GM10248 (cell line): Measurements from ENCODE around the gene IL16.
"Not testable (repeated sequence)": the region's sequence is repeated elsewhere in the genome, so short reads cannot be mapped to it uniquely, and the experiment has no call there.

Source experiments
- CTCF ChIA-PET: fragments of 300-600 bp; sonication (Branson Sonifier 250); formaldehyde crosslinking; extraction: SDS; loops from one replicate; lab custom pipeline; 2021; ENCODE audit warnings: antibody characterized with exemption; lab: Yijun Ruan, JAX
- POLR2A ChIA-PET: fragments of 350-650 bp; sonication (Branson Sonifier 250); formaldehyde crosslinking; extraction: SDS; loops from one replicate; lab custom pipeline; 2020; ENCODE audit warnings: antibody characterized with exemption; lab: Yijun Ruan, JAX
- DNase-seq: peaks from one replicate; pipeline ENCODE4 v3.0.0; 2012; ENCODE audit errors: extremely low spot score
- TF ChIP-seq, protein P1 (sequence below): IDR thresholded peaks from 2 replicates; pipeline ENCODE4 v1.5.1; 2012; ENCODE audit warnings: mild to moderate bottlenecking, low read depth; ENCODE audit errors: extremely low read depth, missing control alignments, control extremely low read depth

The IL16 gene

DNA sequence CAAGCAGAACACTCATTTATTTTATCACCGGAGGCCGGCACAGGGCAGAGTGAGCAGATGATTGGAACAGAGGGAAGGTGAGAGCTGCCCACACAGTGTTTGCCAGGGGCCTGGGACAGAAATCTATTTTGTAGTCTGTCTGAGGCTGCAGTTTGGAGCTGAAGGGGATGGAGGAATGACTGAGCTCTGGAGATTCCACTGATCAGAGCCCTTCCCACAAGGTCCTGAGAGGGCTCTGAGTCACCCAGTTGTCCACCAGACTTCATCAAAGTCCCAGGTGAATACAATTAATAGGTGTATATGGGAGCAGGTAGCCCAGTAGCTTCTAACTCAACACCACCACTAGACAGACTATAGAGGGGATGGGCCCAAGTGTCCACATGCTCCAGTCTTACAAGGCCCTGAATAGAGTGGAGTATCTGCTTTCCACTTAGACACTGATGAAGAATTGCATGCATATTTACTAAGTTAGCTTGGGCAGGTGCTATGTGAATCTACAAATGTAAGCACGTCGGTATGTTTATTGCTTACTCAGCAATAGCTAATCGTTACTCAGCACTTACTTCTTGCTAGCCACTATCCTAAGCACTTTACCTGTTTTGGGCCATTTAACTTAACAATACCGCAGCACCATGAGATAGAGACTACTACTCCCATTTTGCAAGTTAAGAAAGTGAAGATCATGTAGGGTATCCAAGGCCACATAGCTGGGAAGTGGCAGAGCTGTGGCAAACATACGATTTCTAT, 130.0 kb downstream of the IL16 start:
- CTCF ChIA-PET, result interaction anchor here (1.0 to 2.3 kb wide), 13 partner anchors 9 to 73 kb away, joined by 3 to 16 read pairs (median 4); no protein-coding TSS in a partner anchor
- no peak for DNase-seq
- POLR2A ChIA-PET, result no interaction called here

DNA sequence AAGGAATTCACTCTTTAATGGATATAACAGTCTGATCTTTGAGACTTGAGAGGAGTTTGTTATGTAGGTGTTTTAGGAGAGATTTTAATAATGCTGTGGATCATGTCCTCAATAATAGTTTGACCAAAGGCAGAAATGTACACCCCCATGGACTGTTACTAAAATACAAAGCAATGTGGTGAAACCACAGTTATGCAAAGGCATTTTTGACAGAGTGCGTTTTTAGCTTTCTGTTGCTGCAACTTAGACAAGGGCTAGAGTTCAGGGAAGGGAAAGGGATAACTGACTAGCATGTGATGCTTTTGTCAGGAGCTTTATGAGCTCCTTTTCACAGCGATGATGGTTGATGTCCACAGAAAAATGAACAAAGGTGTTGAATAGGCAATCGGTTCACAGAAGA, 130.8 kb downstream of the IL16 start:
- CTCF ChIA-PET, result interaction anchor here (1.0 to 2.2 kb wide), 16 partner anchors 10 to 221 kb away, joined by 3 to 16 read pairs (median 3); no protein-coding TSS in a partner anchor
- POLR2A ChIA-PET, result interaction anchor here (0.6 kb wide), 1 partner anchor 1179 kb away, joined by 3 read pairs; no protein-coding TSS in a partner anchor
- TF ChIP-seq, protein P1, sequence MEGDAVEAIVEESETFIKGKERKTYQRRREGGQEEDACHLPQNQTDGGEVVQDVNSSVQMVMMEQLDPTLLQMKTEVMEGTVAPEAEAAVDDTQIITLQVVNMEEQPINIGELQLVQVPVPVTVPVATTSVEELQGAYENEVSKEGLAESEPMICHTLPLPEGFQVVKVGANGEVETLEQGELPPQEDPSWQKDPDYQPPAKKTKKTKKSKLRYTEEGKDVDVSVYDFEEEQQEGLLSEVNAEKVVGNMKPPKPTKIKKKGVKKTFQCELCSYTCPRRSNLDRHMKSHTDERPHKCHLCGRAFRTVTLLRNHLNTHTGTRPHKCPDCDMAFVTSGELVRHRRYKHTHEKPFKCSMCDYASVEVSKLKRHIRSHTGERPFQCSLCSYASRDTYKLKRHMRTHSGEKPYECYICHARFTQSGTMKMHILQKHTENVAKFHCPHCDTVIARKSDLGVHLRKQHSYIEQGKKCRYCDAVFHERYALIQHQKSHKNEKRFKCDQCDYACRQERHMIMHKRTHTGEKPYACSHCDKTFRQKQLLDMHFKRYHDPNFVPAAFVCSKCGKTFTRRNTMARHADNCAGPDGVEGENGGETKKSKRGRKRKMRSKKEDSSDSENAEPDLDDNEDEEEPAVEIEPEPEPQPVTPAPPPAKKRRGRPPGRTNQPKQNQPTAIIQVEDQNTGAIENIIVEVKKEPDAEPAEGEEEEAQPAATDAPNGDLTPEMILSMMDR, result no peak
- no peak for DNase-seq

More for the DNA sequence above, 130.0 kb downstream of the IL16 start:
- TF ChIP-seq, protein P1, result no peak

DNA sequence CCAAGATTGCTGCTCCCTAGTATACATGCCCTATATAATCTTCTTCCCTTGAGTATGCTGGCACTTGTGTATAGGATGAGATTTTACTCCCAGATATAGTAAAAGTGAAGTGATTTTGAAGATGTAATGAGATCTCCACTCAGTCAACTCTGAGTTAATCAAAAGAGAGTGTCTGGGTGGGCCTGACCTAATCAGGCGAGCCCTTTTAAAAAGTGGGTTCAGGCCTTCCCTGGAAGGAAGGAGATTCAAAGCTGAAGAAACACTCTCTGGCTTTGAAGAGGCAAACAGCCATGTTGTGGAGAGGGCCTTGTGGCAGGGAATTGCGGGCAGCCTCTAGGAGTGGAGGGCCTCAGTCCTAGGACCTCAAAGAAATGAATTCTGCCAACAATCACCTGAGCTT, 132.8 kb downstream of the IL16 start:
- POLR2A ChIA-PET, result no interaction called here
- TF ChIP-seq, protein P1, result no peak
- CTCF ChIA-PET, result interaction anchor here (2.0 kb wide), 1 partner anchor 63 kb away, joined by 5 read pairs; no protein-coding TSS in a partner anchor

DNA sequence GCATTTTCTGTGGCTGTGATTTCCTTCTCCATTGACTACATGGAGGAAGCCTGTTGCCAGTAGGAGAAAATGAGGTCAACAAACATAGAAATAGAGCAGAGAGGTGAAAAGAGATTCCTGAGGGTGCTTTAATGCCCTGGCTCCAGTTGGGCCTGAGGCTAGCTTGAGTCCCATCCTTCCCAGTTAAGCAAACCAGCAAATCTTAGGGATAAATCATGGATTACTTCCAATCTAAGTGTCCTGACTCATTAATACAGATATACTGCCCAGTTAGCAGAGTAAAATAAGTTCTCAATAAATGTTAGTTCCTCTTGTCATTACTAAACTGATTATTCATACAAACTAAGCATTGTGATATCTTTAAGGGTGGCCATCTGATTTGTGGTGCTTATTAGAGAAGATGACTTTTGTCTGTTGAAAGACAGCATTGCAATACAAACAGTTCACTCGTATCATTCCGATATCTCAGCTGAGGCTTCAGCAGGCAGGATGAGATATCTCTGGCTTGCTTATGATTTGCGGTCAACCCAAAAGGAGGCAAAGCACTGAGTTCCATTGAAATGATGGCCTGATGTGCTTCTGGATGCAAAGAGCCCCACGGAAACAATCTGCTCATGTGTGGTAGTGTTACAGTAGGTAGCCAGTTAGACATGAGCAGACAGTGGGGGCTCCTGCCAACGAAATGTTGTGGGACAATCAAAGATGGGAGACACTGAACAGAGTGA, 133.8 kb downstream of the IL16 start:
- POLR2A ChIA-PET, result no interaction called here
- CTCF ChIA-PET, result interaction anchor here (1.7 kb wide), 1 partner anchor 65 kb away, joined by 6 read pairs; no protein-coding TSS in a partner anchor
- no peak for DNase-seq

More for the DNA sequence above, 132.8 kb downstream of the IL16 start:
- no peak for DNase-seq

DNA sequence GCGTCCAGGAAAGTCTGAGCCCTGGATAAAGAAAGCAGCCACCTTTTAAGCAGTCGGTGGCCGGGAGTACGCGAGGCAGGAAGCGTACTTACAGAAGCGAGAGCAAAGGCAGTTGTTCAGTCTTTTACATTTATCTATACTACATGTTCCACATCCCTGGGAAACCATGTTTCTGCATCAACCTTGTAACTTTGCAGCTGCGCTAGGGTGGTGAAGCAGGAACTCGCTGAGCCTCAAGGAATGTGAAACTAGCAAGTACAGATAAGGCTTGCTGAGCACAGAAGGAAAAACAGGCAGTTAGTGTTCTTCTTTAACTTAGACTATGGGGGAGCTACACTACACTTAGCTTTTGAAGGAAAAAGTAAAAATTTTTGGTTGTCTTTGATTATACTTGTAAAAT, 134.5 kb downstream of the IL16 start:
- DNase-seq, POLR2A ChIA-PET: not testable (repeated sequence)
- CTCF ChIA-PET, result interaction anchor here (1.3 to 8.4 kb wide), 3 partner anchors 26 to 65 kb away, joined by 4 to 82 read pairs (median 6); no protein-coding TSS in a partner anchor

More for the DNA sequence above, 133.8 kb downstream of the IL16 start:
- TF ChIP-seq, protein P1, result no peak

DNA sequence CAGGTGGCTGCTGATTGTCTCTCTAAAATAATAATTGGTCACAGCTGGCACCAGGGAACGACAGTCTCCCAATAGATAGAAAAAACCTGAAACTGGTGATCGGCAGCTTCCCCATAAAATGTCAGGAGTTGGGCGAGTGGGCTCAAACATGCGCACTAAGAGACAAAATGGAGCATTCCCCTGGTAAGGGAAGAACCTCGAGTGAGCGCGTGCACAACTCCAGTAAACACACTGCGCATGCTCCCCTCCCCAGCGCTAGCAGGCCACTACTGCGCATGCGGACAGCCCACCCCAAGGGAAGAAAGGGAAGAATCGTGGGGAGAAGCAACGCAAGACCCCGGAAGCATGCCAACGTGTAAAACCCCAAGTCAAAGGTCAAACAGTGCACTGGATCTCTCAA, 134.9 kb downstream of the IL16 start:
- POLR2A ChIA-PET, result no interaction called here
- no peak for DNase-seq
- TF ChIP-seq, protein P1, result no peak
- CTCF ChIA-PET, result interaction anchor here (0.9 to 8.4 kb wide), 4 partner anchors 25 to 66 kb away, joined by 4 to 82 read pairs (median 5); no protein-coding TSS in a partner anchor

DNA sequence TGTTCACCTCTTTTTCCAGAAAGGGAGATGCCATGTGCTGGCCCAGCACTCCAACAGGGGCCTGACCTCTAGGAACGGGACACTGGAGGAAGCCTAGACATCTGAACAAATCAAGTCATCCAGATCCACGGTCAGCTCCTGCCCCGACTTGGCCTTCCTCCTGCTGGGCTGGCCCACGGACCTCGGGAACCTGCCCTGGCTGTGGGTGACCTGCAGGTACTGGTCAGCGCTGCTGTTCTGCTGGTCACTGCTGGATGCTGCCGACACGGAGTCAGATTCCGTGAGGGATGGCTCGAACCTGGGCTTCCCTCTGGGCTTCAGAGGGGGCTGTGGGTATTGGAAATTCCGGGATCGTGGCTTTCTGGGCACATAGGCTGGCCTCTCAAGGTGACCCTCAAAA, 135.6 kb downstream of the IL16 start:
- POLR2A ChIA-PET, result no interaction called here
- TF ChIP-seq, protein P1, result no peak
- DNase-seq, result no peak
- CTCF ChIA-PET, result interaction anchor here (0.9 to 8.4 kb wide), 4 partner anchors 24 to 66 kb away, joined by 4 to 82 read pairs (median 5); no protein-coding TSS in a partner anchor
